Endothelial cell of umbilical vein (primary cell): ENCODE measurements around the gene ITGB3. TPM values are rescaled to one million over a fixed set of nuclear protein-coding genes. Genes with fewer than 3 reads are reported as not detected.

Experiments used
- BruUV-seq: library from RNA; stranded (reverse); fragments of 400-500 nt; replicated peaks from 2 replicates; lab custom pipeline; 2021; lab: Mats Ljungman, UMichigan
- CTCF ChIA-PET: fragments of 300-600, 350-600 bp; sonication (Branson Sonifier 250); formaldehyde crosslinking; loops from one replicate; lab custom pipeline; 2021; ENCODE audit warnings: antibody characterized with exemption, inconsistent platforms; lab: Charles Lee
- POLR2A ChIA-PET: fragments of 300-600, 350-600 bp; sonication (Branson Sonifier 250); formaldehyde crosslinking; loops from one replicate; lab custom pipeline; 2021; ENCODE audit warnings: antibody characterized with exemption, inconsistent platforms; lab: Charles Lee
- DNase-seq: peaks from one replicate; pipeline ENCODE4 v3.0.0-alpha.2; 2011; ENCODE audit warnings: low read depth, low spot score
- FAIRE-seq: peaks from 2 replicates; lab custom pipeline; 2011; peaks lifted over from hg19 to GRCh38; lab: Jason Lieb, UNC
- H2AFZ ChIP-seq: 2 replicates; pipeline ENCODE4 v1.6.0; 2012; ENCODE audit warnings: low read depth, low read length, control low read depth, inconsistent platforms
- H3K27ac ChIP-seq: 2 replicates; pipeline ENCODE4 v1.5.1; 2011; ENCODE audit warnings: low read depth, mild to moderate bottlenecking, control low read depth, low read length, moderate library complexity; ENCODE audit not compliant: insufficient read depth
- H3K27me3 ChIP-seq, 2 experiments: 2 replicates each; pipeline versions ENCODE4 v1.6.0 to v1.6.1; 2011; ENCODE audit warnings: low read length in 2 of 2, mixed read lengths in 1 of 2; ENCODE audit not compliant: control insufficient read depth in 2 of 2, insufficient read depth in 2 of 2
- H3K36me3 ChIP-seq, 2 experiments: 2 replicates in 1 of 2; 3 replicates in 1 of 2; pipeline ENCODE4 v1.5.1; 2011; ENCODE audit warnings: low read length in 2 of 2, mild to moderate bottlenecking in 1 of 2, moderate library complexity in 1 of 2; ENCODE audit not compliant: control insufficient read depth in 2 of 2, insufficient read depth in 2 of 2; ENCODE audit errors: extremely low read depth in 1 of 2
- H3K4me1 ChIP-seq: 3 replicates; pipeline ENCODE4 v1.5.1; 2011; ENCODE audit warnings: mild to moderate bottlenecking, low read length; ENCODE audit not compliant: control insufficient read depth, insufficient read depth; ENCODE audit errors: extremely low read depth
- H3K4me2 ChIP-seq: 2 replicates; pipeline ENCODE4 v1.6.1; 2011; ENCODE audit warnings: low read length, control low read depth, mixed read lengths; ENCODE audit not compliant: insufficient read depth
- H3K4me3 ChIP-seq, 3 experiments: fragments of 200-600 bp in 1 of 3; sonication (generic), shearing (Covaris generic) in 1 of 3; replicated peaks in 1 of 3; 2 replicates each; pipeline ENCODE4 v1.5.1; 2011 to 2016; ENCODE audit warnings: control low read depth in 3 of 3, low read length in 3 of 3, mild to moderate bottlenecking in 2 of 3, inconsistent platforms in 1 of 3, low read depth in 1 of 3, moderate library complexity in 1 of 3; ENCODE audit not compliant: insufficient read depth in 1 of 3
- H3K79me2 ChIP-seq: 2 replicates; pipeline ENCODE4 v1.6.0; 2012; ENCODE audit warnings: low read length, inconsistent platforms; ENCODE audit not compliant: control insufficient read depth, insufficient read depth
- H3K9ac ChIP-seq: replicated peaks from 2 replicates; pipeline ENCODE3; 2011; ENCODE audit warnings: low read length, control low read depth; ENCODE audit not compliant: insufficient read depth; ENCODE audit errors: extremely low read depth
- H3K9me1 ChIP-seq: replicated peaks from 3 replicates; pipeline ENCODE4 v1.6.0; 2011; ENCODE audit warnings: mild to moderate bottlenecking, low read length; ENCODE audit not compliant: control insufficient read depth, insufficient read depth; ENCODE audit errors: extremely low read depth
- H3K9me3 ChIP-seq: replicated peaks from 2 replicates; pipeline ENCODE4 v1.5.1; 2012; ENCODE audit warnings: low read length, inconsistent platforms; ENCODE audit not compliant: control insufficient read depth, insufficient read depth
- H4K20me1 ChIP-seq: replicated peaks from 2 replicates; pipeline ENCODE3; 2011; ENCODE audit warnings: mild to moderate bottlenecking, low read length; ENCODE audit not compliant: control insufficient read depth, insufficient read depth; ENCODE audit errors: extremely low read depth
- EZH2 ChIP-seq: IDR thresholded peaks from 2 replicates; pipeline ENCODE4 v1.6.1; 2012; ENCODE audit warnings: borderline replicate concordance, low read depth, mild to moderate bottlenecking, moderate library complexity, low read length, inconsistent platforms; ENCODE audit not compliant: severe bottlenecking
- FOS ChIP-seq: IDR thresholded peaks from 2 replicates; pipeline ENCODE4 v1.6.1; 2011; ENCODE audit warnings: mild to moderate bottlenecking, low read length, moderate library complexity, borderline replicate concordance; ENCODE audit not compliant: insufficient read depth
- GATA2 ChIP-seq: IDR thresholded peaks from 2 replicates; pipeline ENCODE4 v1.7.0; 2011; ENCODE audit warnings: low read depth, mild to moderate bottlenecking, moderate library complexity, mixed read lengths, low read length; ENCODE audit not compliant: insufficient read length, insufficient read depth
- JUN ChIP-seq: IDR thresholded peaks from 2 replicates; pipeline ENCODE4 v1.6.1; 2011; ENCODE audit warnings: borderline replicate concordance, low read depth; ENCODE audit not compliant: insufficient read length, insufficient read depth
- MYC ChIP-seq: IDR thresholded peaks from one replicate; pipeline ENCODE4 v1.6.1; 2011; ENCODE audit warnings: mild to moderate bottlenecking, low read depth, low read length
- POLR2A ChIP-seq: IDR thresholded peaks from 2 replicates; pipeline ENCODE4 v1.6.1; 2012; ENCODE audit warnings: low read depth, mild to moderate bottlenecking, control low read depth, low read length
- POLR2AphosphoS5 ChIP-seq: IDR thresholded peaks from 2 replicates; pipeline ENCODE4 v1.6.1; 2012; ENCODE audit warnings: low read depth, mild to moderate bottlenecking, control low read depth, low read length, moderate library complexity; ENCODE audit not compliant: insufficient read depth
- dilution Hi-C: fragments of 300-500 bp; cut with MboI; formaldehyde crosslinking; loops from one replicate; pipeline ENCODE4 v1.15.0; 2019; ENCODE audit warnings: low sequenced_read_pairs; ENCODE audit not compliant: extremely low pct_ligation_motif_present
- intact Hi-C: fragments of 100-400 bp; cut with micrococcal nuclease; formaldehyde crosslinking; loops from one replicate; pipeline ENCODE4 v1.10.0; 2022
- polyA plus RNA-seq, 4 experiments: library from polyadenylated mRNA; depleted of rRNA in 3 of 4; stranded (reverse) in 3 of 4; unstranded in 1 of 4; fragments of >200 nt; gene quantifications; 2 replicates each; pipeline versions ENCODE4 v1.2.1 to v1.2.3, GENCODE V29; 2011 to 2012; ENCODE audit warnings: missing spikeins in 1 of 4
- total RNA-seq: library from RNA; stranded (reverse); gene quantifications from 2 replicates; pipeline ENCODE4 v1.2.3, GENCODE V29; 2021
- TF ChIP-seq, protein P1 (sequence below), 2 donors: IDR thresholded peaks; 1 replicate in 1 of 2; 2 replicates in 1 of 2; pipeline ENCODE4 v1.5.1; 2011; ENCODE audit warnings: low read length in 2 of 2, mild to moderate bottlenecking in 2 of 2, moderate library complexity in 2 of 2, control low read depth in 1 of 2, inconsistent platforms in 1 of 2, low read depth in 1 of 2; ENCODE audit not compliant: insufficient read depth in 1 of 2; ENCODE audit errors: extremely low read depth in 1 of 2
- TF ChIP-seq, protein P2 (sequence below): IDR thresholded peaks from 2 replicates; pipeline ENCODE4 v1.6.1; 2011; ENCODE audit not compliant: insufficient read depth, insufficient read length

ITGB3 gene
- total and polyA plus RNA-seq, 2 donors (not counting 3 experiments of a cell fraction or from before 2014, with no cell fraction given) = 55.8 to 60.0 TPM

DNA sequence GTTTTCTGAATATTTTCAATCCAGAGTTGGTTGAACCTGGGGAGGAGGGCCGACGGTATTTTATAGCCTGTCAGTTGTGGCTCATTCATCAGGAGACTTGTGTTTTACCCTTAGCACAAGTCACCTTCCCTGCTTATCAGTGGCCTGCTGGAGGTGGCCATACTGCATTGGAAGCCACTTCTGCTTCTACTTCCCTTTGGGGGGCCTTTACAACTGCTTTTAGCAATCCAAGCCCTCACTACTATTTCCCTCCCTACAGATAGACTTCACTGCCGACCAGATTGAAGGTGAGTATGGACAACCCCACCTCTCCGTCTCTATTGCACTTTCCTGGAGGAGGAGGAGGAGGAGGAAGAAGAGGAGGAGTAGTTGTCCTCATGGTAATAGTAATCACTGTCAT is 40.1 kb upstream of the ITGB3 start:
- intact Hi-C loops (no loop called here), dilution Hi-C loops (no loop called here)
- CTCF ChIA-PET = no interaction called here
- no peaks in the 10 kb centered on the region for H3K4me1 ChIP-seq
- H3K4me2 ChIP-seq = no peak overlapping the region
- H3K36me3 ChIP-seq = no peaks in the 10 kb centered on the region
- TF ChIP-seq, protein P1, sequence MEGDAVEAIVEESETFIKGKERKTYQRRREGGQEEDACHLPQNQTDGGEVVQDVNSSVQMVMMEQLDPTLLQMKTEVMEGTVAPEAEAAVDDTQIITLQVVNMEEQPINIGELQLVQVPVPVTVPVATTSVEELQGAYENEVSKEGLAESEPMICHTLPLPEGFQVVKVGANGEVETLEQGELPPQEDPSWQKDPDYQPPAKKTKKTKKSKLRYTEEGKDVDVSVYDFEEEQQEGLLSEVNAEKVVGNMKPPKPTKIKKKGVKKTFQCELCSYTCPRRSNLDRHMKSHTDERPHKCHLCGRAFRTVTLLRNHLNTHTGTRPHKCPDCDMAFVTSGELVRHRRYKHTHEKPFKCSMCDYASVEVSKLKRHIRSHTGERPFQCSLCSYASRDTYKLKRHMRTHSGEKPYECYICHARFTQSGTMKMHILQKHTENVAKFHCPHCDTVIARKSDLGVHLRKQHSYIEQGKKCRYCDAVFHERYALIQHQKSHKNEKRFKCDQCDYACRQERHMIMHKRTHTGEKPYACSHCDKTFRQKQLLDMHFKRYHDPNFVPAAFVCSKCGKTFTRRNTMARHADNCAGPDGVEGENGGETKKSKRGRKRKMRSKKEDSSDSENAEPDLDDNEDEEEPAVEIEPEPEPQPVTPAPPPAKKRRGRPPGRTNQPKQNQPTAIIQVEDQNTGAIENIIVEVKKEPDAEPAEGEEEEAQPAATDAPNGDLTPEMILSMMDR (IDR thresholded peaks at IDR 0.05; ENCODE audit: extremely low read depth in 1 of 2, insufficient read depth in 1 of 2, low read depth in 1 of 2, low read length in 2 of 2) = no peak
- TF ChIP-seq POLR2AphosphoS5 (no peak), POLR2A (no peak), JUN (no peak), FOS (no peak), EZH2 (no peak), MYC (no peak), GATA2 (no peak)
- TF ChIP-seq, protein P2, sequence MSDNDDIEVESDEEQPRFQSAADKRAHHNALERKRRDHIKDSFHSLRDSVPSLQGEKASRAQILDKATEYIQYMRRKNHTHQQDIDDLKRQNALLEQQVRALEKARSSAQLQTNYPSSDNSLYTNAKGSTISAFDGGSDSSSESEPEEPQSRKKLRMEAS = no peak
- POLR2A ChIA-PET = no interaction called here
- H3K9me1 ChIP-seq = no peaks in the 10 kb centered on the region
- H3K4me3 ChIP-seq = no peak overlapping the region
- no peaks in the 10 kb centered on the region for H3K9me3 ChIP-seq
- FAIRE-seq = no peak
- no peaks in the 10 kb centered on the region for H3K27me3 ChIP-seq
- DNase-seq = no peak
- H3K79me2 ChIP-seq = no peaks in the 10 kb centered on the region
- H2AFZ ChIP-seq = no peak overlapping the region
- no TSS peak for BruUV-seq
- H3K27ac ChIP-seq = no peak overlapping the region
- no peaks in the 10 kb centered on the region for H4K20me1 ChIP-seq
- H3K9ac ChIP-seq = no peak overlapping the region
